Gastroesophageal sphincter (tissue), 3 donors: Measurements from ENCODE around the gene AK1.

ENCODE experiments used
- CTCF ChIP-seq, 4 experiments: fragments of 200-600 bp in 2 of 4; fragments of 450-650 bp in 2 of 4; sonication (generic) in 1 of 4; IDR thresholded peaks; one replicate each; pipeline ENCODE4 v1.5.1; 2017 to 2019; ENCODE audit warnings: antibody characterized with exemption in 4 of 4, mild to moderate bottlenecking in 2 of 4, moderate library complexity in 2 of 4
- POLR2A ChIP-seq, 2 donors: fragments of 450-650 bp; IDR thresholded peaks; one replicate each; pipeline ENCODE4 v1.6.1; 2017; ENCODE audit warnings: antibody characterized with exemption in 2 of 2, mild to moderate bottlenecking in 2 of 2, moderate library complexity in 1 of 2

GRCh38 chr9:127909839-127910273 lies 32.4 kb upstream of the AK1 start:
- TF ChIP-seq CTCF (IDR thresholded peaks at IDR 0.05) (no peak), POLR2A (IDR thresholded peaks at IDR 0.05) (no peak)
